ENCODE data around the gene ZBTB43.
A peak's percentile ranks its signal among the peaks of the same experiment; 100 is the strongest.

Gene ZBTB43

GRCh38 chr9:126849591-126850225 lies 44.9 kb downstream of the ZBTB43 start:
- in situ Hi-C loops (cut with HindIII; ENCODE audit: low pct_ligation_motif_present, low pct_unique_long_range_greater_than_20kb, low sequenced_read_pairs) = no loop called here
- no peak for DNase-seq

DNA sequence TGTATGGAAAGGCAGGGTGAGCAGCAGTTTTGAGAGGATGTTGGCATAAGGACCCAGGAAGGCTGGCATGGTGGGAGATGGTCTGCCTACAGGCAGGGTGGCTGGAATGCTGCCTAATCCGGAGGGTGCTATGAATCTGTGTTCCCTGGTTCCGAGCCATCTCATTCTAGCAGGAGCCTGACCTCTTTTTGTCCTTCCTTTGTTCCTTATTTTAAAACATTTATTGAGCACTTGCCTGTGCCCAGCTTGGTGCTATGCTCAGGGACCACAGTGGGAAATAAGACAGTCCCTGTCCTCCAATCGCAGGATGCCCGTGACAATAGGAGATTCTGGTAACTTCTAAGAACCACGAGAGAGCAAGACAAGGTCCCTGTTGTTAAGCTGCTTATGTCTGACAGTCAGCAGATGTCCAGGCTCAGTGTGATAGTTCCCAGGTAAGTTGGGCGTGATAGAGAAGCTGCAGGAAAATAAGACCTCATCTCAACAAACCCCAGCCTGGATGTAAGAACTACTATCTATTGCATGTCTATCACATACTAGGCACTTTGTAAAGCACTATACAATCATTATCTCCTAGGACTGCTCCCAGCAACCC lies 46.5 kb downstream of the ZBTB43 start:
- in situ Hi-C loops (cut with HindIII; ENCODE audit: low pct_ligation_motif_present, low pct_unique_long_range_greater_than_20kb, low sequenced_read_pairs) = no loop called here
- no peak for DNase-seq

DNA sequence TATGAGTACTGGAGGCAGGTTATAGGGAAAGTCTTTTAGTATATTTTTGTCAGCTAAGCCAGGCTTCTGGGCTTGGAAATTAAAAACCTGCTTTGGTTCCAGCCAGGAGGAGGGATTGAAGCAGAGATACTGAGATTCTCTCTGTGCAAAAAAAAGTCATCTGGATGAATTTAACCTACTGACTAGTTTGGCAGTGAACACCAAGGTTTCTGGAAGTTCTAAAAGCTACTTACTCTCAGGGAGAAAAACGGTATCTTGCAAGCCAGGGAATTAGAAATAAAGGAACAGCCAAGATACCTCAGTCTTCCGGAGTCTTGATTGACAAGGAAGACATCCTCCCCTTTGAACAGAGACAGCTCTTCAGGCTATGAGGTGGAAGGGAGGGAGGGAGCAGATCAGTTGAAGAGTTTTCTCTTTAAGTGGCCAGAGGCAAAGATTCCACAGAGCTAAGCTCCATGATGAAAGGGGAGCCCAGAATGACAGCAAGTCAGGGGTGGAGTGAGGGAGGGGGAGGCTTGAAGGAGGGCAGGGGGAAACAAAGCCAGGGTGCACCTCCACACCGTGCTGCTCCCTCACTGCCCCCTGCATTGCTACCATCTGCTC lies 47.3 kb downstream of the ZBTB43 start:
- no peak for DNase-seq

DNA sequence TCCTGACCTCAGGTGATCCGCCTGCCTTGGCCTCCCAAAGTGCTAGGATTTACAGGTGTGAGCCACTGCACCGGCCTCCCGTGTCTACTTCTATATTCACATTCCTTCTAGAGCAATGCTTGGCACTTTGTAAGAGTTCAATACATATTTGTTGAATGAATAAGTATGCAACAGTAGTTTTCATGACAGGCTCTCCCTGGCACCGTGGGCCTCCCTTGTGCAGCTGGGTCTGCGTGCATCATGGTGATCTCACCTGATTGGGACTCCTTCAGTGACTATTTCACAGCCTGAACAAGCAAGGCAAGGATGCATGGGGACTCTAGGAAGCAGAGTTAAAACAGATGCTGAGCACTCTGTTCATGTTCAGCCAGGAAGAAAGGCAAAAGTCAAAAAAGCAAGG lies 48.8 kb downstream of the ZBTB43 start:
- in situ Hi-C loops (cut with HindIII; ENCODE audit: low pct_ligation_motif_present, low pct_unique_long_range_greater_than_20kb, low sequenced_read_pairs) = no loop called here
- DNase-seq = no peak

More for the DNA sequence above, 47.3 kb downstream of the ZBTB43 start:
- in situ Hi-C loops (cut with HindIII; ENCODE audit: low pct_ligation_motif_present, low pct_unique_long_range_greater_than_20kb, low sequenced_read_pairs) = no loop called here

- no peak for DNase-seq
- in situ Hi-C loops (cut with HindIII; ENCODE audit: low pct_ligation_motif_present, low pct_unique_long_range_greater_than_20kb, low sequenced_read_pairs) = no loop called here
Observed at GRCh38 chr9:126854734-126855133, 49.9 kb downstream of the ZBTB43 start.

- in situ Hi-C loops (cut with HindIII; ENCODE audit: low pct_ligation_motif_present, low pct_unique_long_range_greater_than_20kb, low sequenced_read_pairs) = no loop called here
- DNase-seq = no peak
Observed at GRCh38 chr9:126856326-126856877, 51.6 kb downstream of the ZBTB43 start.

DNA sequence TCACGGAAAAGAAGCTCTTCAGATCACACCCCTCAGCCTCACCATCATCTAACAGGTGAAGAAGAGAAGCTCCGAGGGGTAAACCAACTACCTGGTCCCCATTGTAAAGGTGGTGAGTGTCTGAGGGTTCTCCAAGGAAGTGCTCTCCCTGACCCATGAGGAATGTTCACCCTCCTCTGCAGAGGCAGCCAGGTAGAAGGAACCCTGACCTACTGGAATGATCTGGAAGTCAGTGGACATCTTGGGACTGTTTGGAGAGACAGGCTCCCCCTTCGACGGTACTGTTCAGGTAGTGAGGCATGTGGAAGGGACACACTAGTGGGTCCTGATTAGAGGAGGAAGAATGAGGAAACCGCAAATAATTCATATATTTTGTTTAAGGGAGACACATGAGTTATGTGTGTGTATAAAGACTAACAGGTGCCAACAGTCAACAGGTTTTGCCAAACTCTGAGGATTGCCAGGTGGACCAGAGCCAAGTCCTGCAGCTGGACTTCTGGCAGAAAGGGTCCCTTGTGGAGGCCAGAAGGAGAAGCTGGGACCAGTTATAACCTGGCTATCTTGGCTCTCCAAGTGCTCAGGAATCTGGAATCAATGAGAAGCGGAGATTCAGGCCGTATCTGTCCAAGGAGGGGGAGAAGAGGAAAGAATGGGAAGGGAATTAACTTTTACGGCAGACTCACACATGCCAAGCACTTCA lies 52.6 kb downstream of the ZBTB43 start:
- no peak for DNase-seq
- in situ Hi-C loops (cut with HindIII; ENCODE audit: low pct_ligation_motif_present, low pct_unique_long_range_greater_than_20kb, low sequenced_read_pairs) = no loop called here

GRCh38 chr9:126859111-126859510 lies 54.3 kb downstream of the ZBTB43 start:
- in situ Hi-C loops (cut with HindIII; ENCODE audit: low pct_ligation_motif_present, low pct_unique_long_range_greater_than_20kb, low sequenced_read_pairs) = no loop called here
- DNase-seq = no peak

GRCh38 chr9:126860077-126860756 lies 55.4 kb downstream of the ZBTB43 start, which contains the start of gene ZBTB34:
TSS of gene ZBTB34 (plus strand) at chr9:126860639. CDS start at chr9:126879400, 18,761 bp downstream.
- in situ Hi-C loops (cut with HindIII; ENCODE audit: low pct_ligation_motif_present, low pct_unique_long_range_greater_than_20kb, low sequenced_read_pairs) = no loop called here
- peak; percentile 51 for DNase-seq

DNA sequence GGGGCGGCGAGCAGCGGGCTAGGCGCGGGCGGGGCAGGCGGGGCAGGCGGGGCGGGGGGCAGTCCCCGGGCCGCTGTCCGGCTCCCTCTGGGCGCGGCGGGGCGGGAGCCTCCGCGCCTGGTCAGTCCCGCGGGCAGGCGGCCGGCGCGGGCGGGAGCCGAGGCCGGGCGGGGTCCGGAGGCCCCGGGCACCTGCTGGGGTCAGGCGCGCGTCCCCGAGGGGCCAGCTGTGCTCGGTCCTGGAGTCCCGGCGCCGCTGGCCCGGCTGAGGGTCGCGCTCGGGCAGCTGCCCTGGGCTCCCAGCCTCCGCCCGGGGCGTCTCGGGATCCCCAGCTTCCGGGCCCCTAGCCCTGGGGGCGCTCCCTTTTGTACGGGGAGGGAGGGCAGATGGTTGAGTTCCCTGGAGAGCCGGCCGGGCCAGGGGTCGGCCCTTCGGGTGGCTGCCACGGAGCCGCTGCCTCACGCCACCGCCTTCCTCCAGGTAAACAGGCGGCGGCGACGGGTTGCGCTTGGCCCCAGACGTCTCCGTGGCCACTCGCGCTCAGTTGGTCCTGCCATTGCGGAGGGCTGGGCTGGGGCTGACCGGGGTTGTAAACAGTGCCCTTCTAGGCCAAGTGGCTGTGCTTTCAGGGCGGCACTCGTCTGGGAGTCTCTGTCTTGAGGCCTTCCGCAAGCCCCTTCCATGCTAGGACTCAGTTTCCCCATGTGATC lies 56.1 kb downstream of the ZBTB43 start:
- in situ Hi-C loops (cut with HindIII; ENCODE audit: low pct_ligation_motif_present, low pct_unique_long_range_greater_than_20kb, low sequenced_read_pairs) = no loop called here
- DNase-seq = peak; percentile 20

DNA sequence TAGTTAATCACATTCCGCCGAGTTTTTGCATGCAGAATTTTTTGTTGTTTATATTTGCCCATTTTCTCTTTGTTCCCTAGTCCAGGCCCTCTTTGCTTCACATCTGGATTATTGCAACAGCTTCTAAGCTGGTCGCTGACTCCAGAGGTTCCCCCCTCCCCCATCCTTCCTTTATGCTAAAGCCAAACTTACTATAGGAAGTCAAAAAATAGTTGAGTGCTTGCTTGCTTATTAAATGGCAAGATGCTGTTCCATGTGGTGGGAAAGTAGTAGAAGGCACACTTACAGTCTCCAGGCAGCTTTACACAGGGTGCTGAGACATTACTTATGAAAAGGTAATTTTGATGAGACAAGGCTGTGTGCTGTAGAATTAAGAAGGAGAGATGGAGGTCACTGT lies 56.9 kb downstream of the ZBTB43 start:
- DNase-seq = no peak
- in situ Hi-C loops (cut with HindIII; ENCODE audit: low pct_ligation_motif_present, low pct_unique_long_range_greater_than_20kb, low sequenced_read_pairs) = no loop called here

- in situ Hi-C loops (cut with HindIII; ENCODE audit: low pct_ligation_motif_present, low pct_unique_long_range_greater_than_20kb, low sequenced_read_pairs) = no loop called here
- DNase-seq = no peak
Observed at GRCh38 chr9:126862104-126862761, 57.4 kb downstream of the ZBTB43 start.

- DNase-seq = no peak
- in situ Hi-C loops (cut with HindIII; ENCODE audit: low pct_ligation_motif_present, low pct_unique_long_range_greater_than_20kb, low sequenced_read_pairs) = no loop called here
Observed at GRCh38 chr9:126864771-126865170, 59.9 kb downstream of the ZBTB43 start.

DNA sequence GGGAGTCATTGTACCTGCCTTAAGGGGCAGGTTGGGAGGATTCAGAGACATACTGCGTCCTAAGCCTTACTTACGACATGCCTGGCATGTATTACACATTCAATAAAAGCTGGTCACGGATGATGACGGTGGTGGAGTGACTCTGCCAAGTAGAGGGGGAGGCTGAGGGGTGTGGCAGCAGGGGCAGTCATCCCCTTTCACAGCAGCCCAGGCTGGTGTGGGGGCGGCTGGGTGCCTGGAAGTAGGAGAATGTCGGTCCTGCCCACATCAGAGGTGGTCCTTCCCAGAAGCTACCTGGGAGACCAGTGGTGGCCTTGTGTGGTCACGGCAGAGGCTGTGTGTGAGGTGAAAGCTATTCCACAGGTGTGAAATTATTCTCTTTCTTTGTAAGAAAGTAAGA lies 64.5 kb downstream of the ZBTB43 start:
- no peak for DNase-seq
- in situ Hi-C loops (cut with HindIII; ENCODE audit: low pct_ligation_motif_present, low pct_unique_long_range_greater_than_20kb, low sequenced_read_pairs) = no loop called here

GRCh38 chr9:126872516-126872915 lies 67.7 kb downstream of the ZBTB43 start:
- no peak for DNase-seq

DNA sequence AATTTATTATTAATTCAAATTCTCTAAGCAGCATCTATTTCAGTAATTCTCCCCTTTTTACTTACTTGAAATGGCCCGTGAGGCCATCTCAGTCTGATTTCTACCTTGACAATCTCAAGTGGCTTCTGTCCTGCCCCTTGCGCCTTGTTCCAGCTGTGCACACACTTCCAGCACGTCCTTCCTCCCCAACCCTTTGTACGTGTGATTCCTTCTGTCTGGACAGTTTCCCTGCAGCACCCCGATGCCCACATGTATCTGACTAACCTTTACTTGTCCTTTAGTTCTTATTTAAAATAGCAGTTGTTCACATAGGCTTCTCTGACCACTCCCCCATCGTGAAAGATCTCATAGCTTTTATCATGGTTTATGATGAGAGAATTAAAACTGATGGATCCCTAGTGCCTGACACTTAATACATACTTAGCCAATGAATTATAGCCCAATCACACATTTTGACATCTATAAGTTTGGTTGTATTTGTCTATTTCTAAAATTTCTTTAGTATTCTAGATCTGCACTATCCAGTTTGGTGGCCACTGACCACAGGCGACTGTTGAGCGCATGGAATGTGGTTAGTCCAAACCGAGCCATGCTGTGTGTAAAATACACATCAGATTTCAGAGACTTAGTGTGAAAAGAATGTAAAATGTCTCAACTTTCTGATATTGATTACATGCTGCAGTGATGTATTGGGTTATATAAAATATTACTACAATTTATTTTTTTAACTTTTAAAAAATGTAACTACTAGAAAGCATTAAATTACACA lies 69.9 kb downstream of the ZBTB43 start:
- in situ Hi-C loops (cut with HindIII; ENCODE audit: low pct_ligation_motif_present, low pct_unique_long_range_greater_than_20kb, low sequenced_read_pairs) = no loop called here

More at GRCh38 chr9:126872516-126872915, 67.7 kb downstream of the ZBTB43 start:
- in situ Hi-C loops (cut with HindIII; ENCODE audit: low pct_ligation_motif_present, low pct_unique_long_range_greater_than_20kb, low sequenced_read_pairs) = no loop called here

More for the DNA sequence above, 69.9 kb downstream of the ZBTB43 start:
- no peak for DNase-seq
